Prostate gland (tissue), 2 donors: Measurements from ENCODE around the gene SPTAN1. TPM values are rescaled to one million over a fixed set of nuclear protein-coding genes. Genes with fewer than 3 reads are reported as not detected.

ENCODE experiments used
- DNase-seq: peaks from one replicate; pipeline ENCODE4 v3.0.0-alpha.2; 2019; ENCODE audit warnings: low spot score
- H3K27ac ChIP-seq, 2 donors: fragments of 200-600 bp; sonication (generic); 2 replicates each; pipeline ENCODE4 v1.5.1; 2017 to 2019
- H3K27me3 ChIP-seq: fragments of 200-600 bp; sonication (generic); replicated peaks from 2 replicates; pipeline ENCODE4 v1.5.1; 2019; ENCODE audit not compliant: insufficient read depth
- H3K36me3 ChIP-seq, 2 donors: fragments of 200-600 bp; sonication (generic); 1 replicate in 1 of 2; 2 replicates in 1 of 2; pipeline versions ENCODE4 v1.5.1 to v1.8.1; 2017 to 2019
- H3K4me1 ChIP-seq: fragments of 200-600 bp; sonication (generic); replicated peaks from 2 replicates; pipeline ENCODE4 v1.5.1; 2019
- H3K4me3 ChIP-seq, 2 donors: fragments of 200-600 bp; sonication (generic); 2 replicates each; pipeline ENCODE4 v1.5.1; 2017 to 2019
- H3K9me3 ChIP-seq: fragments of 200-600 bp; sonication (generic); 2 replicates; pipeline ENCODE4 v1.5.1; 2017
- CTCF ChIP-seq, 4 experiments: fragments of 200-600 bp in 2 of 4; fragments of 450-650 bp in 2 of 4; sonication (generic) in 2 of 4; IDR thresholded peaks; 1 replicate in 3 of 4; 2 replicates in 1 of 4; pipeline ENCODE4 v1.5.1; 2016 to 2019; ENCODE audit warnings: antibody characterized with exemption in 4 of 4, mild to moderate bottlenecking in 2 of 4, moderate library complexity in 2 of 4
- POLR2A ChIP-seq: fragments of 450-650 bp; IDR thresholded peaks from one replicate; pipeline ENCODE4 v1.6.1; 2016; ENCODE audit warnings: antibody characterized with exemption, mild to moderate bottlenecking
- POLR2AphosphoS5 ChIP-seq: sonication (generic); formaldehyde crosslinking; IDR thresholded peaks from one replicate; pipeline ENCODE4 v1.6.1; 2017; ENCODE audit warnings: antibody characterized with exemption
- WGBS: methylation state at CpG from one replicate; pipeline ENCODE4 v1.1.5; 2018; 5-methylcytosine and 5-hydroxymethylcytosine counted together
- intact Hi-C: fragments of 100-400 bp; cut with DNase I; formaldehyde crosslinking; loops from one replicate; pipeline ENCODE4 v1.14.2; 2022
- total RNA-seq, 2 donors: library from RNA; depleted of rRNA; stranded (reverse); fragments of >200 nt; gene quantifications; one replicate each; pipeline ENCODE4 v1.1.0, GENCODE V29; 2016

The SPTAN1 gene
- total RNA-seq, 2 donors from 2014 or later = 130 to 472 TPM

GRCh38 chr9:128619779-128620178, 67.4 kb downstream of the SPTAN1 start:
- H3K36me3 ChIP-seq = peaks cover 41% of the 10 kb centered on the region in 2 donors

GRCh38 chr9:128621730-128622455, 69.5 kb downstream of the SPTAN1 start:
- no peak overlapping the region for H3K4me3 ChIP-seq
- H3K4me1 ChIP-seq = no peaks in the 10 kb centered on the region
- no peaks in the 10 kb centered on the region for H3K27me3 ChIP-seq
- no peak overlapping the region for H3K27ac ChIP-seq
- intact Hi-C loops = no loop called here
- no peaks in the 10 kb centered on the region for H3K9me3 ChIP-seq
- DNase-seq = no peak
- no peak for TF ChIP-seq POLR2AphosphoS5
- no peak for TF ChIP-seq POLR2A
- no peak for TF ChIP-seq CTCF (IDR thresholded peaks at IDR 0.05)
- peaks cover 41 to 44% of the 10 kb centered on the region in 2 donors for H3K36me3 ChIP-seq
- WGBS = 67% methylated on average over 14 of the region's 14 CpGs

More at GRCh38 chr9:128619779-128620178, 67.4 kb downstream of the SPTAN1 start:
- intact Hi-C loops = no loop called here
- no peak for DNase-seq
- no peak overlapping the region for H3K27ac ChIP-seq
- H3K9me3 ChIP-seq = no peaks in the 10 kb centered on the region
- no peak for TF ChIP-seq CTCF (IDR thresholded peaks at IDR 0.05)
- no peak for TF ChIP-seq POLR2A
- TF ChIP-seq POLR2AphosphoS5 = no peak
- no peaks in the 10 kb centered on the region for H3K27me3 ChIP-seq
- 93% methylated on average over 5 of the region's 5 CpGs for WGBS
- H3K4me3 ChIP-seq = no peak overlapping the region
- H3K4me1 ChIP-seq = no peaks in the 10 kb centered on the region

- peak; percentile 24 for DNase-seq
- H3K27me3 ChIP-seq = no peaks in the 10 kb centered on the region
- 73% methylated on average over 10 of the region's 10 CpGs for WGBS
- peaks cover 25 to 35% of the 10 kb centered on the region in 2 donors for H3K36me3 ChIP-seq
- peak overlapping the region in 1 of 2 donors; percentile 38 for H3K27ac ChIP-seq
- no peak overlapping the region for H3K4me3 ChIP-seq
- no peaks in the 10 kb centered on the region for H3K4me1 ChIP-seq
- no peaks in the 10 kb centered on the region for H3K9me3 ChIP-seq
- no peak for TF ChIP-seq POLR2AphosphoS5
- TF ChIP-seq POLR2A = no peak
- peak in 1 of 4 experiments; percentile 11 for TF ChIP-seq CTCF (IDR thresholded peaks at IDR 0.05)
- intact Hi-C loops = no loop called here
Measured at GRCh38 chr9:128624566-128624965, 72.2 kb downstream of the SPTAN1 start.

GRCh38 chr9:128625391-128626146, 73.2 kb downstream of the SPTAN1 start:
- intact Hi-C loops = no loop called here
- Histone ChIP-seq H3K4me3 (no peak overlapping the region), H3K27me3 (no peaks in the 10 kb centered on the region), H3K27ac (no peak overlapping the region), H3K36me3 (peaks cover 18 to 30% of the 10 kb centered on the region in 2 donors), H3K9me3 (no peaks in the 10 kb centered on the region), H3K4me1 (no peaks in the 10 kb centered on the region)
- DNase-seq = no peak
- WGBS = 79% methylated on average over 20 of the region's 20 CpGs
- no peak for TF ChIP-seq POLR2A
- no peak for TF ChIP-seq POLR2AphosphoS5
- TF ChIP-seq CTCF (IDR thresholded peaks at IDR 0.05) = no peak
